ENCODE data around the gene LINC00237.

The LINC00237 gene

DNA sequence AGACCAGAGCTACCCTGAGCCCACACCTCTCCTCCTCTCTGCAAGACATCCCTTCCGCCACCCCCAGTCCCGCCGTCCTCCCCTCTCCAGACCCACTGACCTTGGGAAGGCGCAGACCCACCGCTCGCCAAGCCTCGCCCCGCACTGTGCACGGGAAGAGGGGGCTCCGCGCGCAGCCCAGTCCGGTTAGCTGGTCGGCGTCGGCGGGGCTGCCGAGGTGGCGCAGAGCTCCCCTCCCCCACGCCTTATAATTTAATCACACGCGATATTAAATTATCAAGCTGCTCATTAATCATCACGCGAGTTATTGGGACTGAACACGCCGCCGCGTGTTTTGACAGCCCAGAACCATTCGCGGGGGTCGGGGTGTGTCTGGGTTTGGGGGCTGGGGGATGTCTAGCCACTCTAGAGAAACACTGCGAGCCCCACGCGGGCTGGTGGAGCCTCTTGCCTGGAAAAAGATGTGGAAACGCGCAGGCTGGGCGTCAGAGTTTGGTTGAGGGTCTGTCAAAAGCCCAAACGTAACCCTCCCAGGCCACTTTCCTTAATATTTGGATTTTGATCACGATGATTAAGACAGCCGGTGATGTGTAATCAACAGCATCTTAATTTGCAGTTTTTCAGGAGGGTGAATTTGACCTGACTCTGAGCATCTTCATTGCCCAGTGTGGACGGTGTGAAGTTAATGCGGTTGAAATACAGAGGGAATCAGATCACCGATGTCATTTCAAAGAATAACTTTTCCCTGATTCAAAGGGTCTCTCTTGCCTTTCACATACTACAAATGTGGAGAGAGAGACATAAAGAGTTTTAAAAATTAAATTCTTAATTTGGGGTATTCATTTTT, at the start of gene LINC00237:
Gene LINC00237, minus strand, starts transcription at position 188 of the 847 bp plus-strand sequence.
- no peak for DNase-seq

DNA sequence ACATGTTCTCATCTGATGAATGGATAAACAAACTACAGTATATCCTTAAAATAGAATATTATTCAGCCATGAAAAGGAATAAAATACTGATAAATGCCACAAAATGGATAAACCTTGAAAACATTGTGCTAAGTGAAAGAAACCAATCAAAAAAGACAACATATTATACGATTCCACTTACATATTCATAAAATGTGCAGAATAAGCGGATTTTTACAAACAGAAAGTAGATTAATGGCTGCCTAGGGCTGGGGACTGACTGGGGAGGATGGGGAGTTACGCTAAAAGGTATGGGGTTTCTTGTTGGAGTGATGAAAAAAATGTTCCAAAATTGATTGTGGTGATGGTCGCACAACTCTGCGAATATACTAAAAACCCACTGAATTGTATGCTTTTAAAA, 49.1 kb upstream of the LINC00237 start:
- no peak for DNase-seq

DNA sequence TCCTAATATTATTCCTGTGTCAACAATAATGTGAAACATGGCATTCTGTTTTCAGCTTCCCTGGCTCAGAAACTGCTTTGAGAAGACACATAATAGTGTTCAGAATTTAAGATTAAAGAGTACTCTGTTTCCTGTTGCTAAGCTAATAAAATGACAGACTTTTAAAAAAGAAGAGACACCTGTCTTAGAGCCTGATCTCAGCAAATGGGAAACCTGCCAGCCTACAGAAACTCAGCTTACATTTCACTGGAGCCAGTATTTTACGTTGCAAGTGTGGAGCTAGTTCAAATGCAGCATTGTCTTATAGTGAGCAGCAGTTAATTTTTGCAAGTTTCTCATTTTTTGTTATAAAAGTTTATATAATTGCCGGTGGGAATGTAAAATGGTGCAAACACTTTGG, 48.5 kb upstream of the LINC00237 start:
- no peak for DNase-seq

DNA sequence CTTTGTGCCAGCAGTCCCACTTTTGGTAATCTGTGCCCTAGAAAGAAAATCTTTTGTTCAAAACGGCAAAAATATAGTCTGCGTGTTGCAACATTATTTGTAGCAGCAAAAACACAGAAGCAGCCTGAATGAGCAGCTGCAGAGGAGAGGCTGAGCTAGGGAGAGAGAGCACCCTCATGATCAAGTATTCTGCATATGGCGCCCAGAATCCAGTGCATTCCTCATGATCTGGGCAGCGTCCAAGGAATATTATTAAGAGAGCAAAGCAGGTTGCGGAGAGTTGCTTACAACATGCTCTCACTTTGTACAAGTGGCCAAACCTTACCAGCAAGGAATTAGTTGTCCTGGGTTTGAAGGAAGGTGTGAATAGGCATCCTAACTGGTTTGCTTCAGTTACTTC, 45.6 kb upstream of the LINC00237 start:
- no peak for DNase-seq

DNA sequence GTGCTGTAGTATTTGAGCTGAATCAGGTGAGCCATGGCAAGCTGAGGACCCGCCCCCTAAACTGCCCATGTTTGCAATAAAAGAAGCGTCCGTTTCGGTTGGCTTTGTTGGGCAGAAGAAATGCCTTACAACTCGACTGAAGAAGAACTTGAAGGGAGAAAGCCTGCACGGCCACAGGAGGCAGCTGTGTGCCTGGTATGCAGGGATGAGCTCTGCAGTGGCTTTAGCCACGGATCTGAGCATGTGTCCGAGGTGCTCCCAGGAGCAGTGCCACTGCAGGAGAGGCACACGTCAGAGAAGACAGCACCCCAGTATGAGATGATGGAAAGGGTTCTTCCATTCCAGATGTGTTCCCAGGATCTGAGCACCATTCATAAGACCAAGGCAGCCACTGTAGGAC, 43.2 kb upstream of the LINC00237 start:
- DNase-seq, result no peak

DNA sequence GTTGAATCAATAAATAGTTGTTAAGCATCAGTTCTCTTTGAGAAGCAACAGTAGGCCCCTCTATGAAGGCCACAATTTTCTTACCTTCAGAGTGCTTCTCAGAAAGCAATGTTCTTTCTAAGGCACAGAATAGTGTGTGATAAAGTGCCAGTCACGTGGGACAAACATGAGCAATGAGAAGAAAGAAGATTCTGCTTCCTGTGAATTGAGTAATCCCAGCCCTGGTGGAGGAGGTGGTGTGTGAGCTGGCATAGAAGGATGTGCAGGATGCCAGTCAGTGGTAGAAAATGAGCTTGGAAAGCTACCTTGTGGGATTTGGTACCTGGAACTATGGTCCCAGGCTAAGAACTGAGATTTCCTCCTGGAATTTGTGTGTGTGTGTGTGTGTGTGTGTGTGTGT, 41.4 kb upstream of the LINC00237 start:
- no peak for DNase-seq

DNA sequence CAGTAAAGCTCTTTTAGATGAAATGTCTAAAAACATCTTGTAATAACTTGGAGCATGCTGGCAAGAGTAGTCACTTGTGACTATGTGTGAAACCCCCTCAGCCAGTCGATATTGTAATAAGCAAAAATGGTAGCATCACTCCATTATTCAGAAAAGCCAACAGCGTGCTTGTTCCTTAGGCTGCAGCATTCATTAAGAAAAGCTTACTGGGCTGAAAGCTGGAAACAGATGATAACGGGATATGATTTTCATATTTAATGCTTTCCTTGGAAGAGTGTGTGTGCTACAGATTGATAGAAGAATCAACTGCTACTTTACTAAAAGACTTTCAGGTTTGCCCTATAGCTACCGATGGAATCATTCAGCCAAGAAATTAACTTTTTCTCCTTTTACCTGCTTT, 40.1 kb upstream of the LINC00237 start:
- DNase-seq, result no peak

DNA sequence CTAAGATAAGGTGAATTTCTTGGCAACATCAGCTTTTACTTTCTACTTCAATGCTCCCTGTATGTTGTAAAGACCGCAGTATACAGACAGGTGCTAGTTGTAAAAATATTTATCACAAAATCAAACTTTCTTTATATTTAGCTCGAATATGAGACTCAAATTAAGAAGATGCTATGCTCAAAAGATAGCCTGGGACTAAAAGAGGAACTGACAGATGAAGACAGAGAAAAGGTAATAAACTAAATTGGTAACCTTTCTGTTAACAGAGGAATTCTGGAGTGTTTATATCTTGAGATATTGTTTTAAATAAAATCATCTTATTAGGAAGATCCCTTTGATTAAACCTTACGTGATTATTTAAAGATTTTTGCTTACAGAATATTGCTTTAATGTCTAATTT, 39.3 kb upstream of the LINC00237 start:
- no peak for DNase-seq

DNA sequence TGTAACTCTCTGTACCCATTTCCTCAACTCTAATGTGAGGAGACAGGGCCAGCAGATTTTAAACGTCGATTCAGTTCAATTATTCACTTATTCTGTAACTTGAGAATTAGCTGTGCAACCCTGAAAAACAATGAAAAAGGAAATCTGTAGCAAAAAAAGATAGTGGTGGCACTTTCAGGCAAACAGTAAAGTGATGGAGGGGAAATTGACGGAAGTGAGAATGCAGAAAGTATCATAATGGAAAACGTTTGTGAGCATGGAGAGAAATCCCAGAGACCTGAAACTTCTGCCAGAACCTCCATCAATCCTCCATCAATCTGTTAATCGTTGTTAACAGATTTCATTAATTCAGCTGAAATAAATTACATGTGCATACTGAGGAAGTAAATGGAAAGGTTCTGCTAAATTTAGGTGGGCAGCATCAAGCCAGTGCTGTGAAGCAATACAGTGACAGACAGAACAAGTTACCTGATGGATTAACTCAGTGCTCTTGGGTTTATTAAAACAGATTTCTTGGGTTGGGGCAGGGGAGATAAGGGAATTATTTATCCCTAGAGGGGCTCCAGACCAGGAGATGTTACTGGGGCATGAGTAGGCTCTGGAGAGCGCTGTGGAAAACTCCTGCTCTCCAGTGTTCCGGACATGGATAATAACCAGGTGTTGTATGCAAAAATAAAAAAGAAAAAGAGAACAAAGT, 37.2 kb upstream of the LINC00237 start:
- no peak for DNase-seq

DNA sequence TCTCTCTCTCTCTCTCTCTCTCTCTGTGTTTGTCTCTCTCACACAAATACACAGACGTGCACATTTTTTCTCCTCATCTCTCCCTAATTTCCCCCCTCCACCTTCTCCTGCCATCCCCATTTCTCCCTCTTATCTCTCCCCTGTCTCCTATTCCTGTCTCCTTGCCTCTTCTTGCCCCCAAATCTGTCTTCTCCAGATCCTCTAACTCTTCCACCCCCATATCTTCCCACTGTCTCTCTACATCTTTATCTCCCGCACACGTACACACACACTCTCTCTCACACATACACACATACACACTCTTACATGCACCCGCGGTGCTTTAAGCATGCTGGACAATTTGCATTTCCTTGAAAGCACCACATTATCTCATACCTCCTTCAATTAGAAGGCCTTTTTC, 35.7 kb upstream of the LINC00237 start:
- no peak for DNase-seq

DNA sequence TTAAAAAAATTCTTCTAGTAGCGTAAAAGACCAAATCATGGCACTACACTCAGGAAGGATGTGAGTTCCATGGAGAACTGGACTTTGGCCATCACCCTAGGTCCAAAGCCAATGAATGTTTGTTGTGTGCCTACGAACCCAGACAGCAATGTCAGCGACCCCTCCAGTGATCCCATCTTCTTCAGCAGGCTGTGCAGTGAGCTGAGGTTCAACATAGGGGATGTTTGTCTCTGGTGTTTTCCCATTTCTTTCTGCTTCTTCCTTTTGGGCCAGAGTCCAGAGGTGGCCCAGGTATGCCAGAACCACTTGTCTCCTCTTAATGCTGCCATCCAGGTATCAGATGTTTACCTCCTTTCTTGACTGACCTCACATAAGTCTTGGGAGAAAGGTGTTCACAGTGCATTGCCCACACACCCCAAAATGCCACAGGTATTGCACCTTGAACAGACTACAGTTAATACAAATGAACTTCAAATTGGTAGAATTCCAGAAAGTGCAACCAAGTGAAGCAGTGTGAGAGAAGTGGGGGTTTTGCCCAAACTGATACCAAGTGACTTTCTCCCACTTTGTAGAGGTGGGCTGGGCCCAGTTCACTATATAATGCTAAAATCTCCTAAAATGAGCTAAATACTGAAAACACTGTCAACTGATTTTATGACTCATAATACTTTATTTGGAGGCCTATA, 33.9 kb upstream of the LINC00237 start:
- no peak for DNase-seq

DNA sequence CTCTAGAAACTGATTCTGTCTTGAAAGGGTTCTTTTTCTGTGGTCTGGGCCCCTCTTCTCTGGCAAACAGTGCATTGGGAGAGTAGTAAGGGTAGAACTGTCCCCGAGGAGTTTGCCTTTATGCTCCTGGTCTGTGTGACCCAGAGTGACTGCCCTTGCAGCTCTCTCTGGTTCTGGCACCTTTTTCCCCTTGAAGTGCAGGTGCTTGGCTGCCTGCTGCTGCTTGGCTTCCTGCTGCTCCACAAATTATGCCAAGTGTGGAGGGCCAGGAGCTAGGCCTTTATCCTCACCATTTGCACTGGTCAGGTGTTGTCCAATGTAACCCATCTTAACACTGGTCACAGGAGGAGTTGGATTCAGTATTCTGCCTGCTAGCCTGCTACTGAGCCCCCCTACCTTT, 30.9 kb upstream of the LINC00237 start:
- DNase-seq, result no peak

DNA sequence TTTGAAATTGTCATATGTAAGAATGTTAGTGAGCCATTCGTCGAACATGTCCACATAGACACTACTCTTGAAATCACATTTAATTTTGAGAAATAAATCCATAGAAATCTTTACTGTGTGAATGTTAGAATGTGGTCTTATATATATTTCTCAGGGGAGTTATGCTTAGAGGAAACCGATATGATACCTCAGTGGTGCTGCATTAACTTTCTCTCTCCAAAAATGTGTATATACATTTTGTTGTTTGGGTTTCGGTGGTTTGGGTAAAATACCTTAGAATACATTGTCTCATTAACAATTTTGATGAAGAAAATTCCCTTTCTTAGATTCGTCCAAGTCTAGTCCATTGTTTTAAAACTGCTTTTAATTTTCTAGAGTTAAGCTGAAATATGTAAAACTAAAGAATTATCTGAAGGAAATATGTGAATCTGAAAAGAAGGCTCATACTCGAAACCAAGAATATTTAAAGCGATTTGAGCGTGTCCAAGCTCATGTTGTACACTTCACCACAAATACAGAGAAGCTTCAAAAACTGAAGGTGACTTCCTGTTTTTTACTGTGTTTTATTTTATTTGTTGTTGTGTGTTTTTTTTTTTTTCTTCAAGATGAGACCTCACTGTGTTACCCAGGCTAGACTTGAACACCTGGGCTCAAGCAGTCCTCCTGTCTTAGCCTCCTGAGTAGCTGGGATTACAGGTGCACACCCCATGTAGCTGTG, 30.0 kb upstream of the LINC00237 start:
- no peak for DNase-seq

DNA sequence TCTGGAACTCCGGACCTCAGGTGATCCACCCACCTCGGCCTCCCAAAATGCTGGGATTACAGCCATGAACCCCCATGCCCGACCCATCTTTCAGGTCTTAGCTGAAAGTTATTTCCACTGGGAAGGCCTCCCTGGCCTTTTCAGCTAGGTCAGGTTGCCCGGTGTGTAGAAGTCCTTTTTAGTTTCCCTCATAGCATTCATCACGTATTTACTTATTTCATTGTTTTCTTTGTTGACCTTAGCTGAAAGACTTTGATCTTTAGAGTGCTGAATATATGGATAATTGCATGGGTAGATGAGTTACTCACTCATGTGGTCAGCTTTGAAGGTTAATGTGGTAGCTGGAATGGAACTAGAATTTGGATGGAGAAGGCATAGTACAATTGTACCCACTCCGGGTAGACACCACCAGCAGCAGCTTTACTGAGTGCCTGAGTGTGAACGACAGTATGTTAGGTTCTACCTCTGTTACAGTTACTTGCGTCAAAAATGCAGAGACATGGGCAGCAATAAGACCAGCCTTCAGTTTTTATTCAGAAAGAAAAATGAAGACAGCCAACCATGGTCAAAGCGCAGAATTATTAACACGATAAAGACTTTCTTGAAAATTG, 28.8 kb upstream of the LINC00237 start:
- no peak for DNase-seq

DNA sequence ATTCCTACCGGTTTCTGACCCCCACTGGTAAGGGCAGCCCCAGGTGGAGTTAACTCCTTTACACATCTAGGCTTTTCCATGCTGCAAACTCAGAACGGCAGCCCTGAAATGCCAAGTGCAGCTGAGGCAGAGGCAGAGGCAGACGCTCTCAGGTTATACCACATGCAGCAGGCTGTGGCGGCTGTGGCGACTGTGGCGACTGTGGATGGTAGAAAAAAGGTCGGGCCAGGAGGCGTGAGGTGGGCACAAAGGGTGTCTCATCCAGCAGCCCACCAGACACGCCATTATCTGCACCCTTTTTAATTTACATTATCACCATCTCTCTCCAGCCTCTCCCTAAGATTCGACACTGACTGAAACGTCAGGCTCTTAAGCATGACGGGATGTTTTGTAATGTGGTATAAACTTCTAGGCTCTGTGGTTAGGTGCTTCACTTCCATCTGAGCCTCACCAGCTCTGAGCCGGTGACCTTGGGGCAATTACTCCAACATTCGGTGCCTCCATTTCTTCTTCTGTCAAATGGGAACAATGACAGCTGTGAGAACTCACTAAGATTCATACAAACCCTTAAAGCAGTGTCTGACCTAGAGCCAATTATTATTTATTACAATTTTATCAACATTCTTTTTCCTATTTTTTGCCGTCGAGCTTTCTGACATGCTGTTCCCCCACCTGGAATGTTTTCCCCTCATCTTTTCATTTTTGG, 27.9 kb upstream of the LINC00237 start:
- no peak for DNase-seq

DNA sequence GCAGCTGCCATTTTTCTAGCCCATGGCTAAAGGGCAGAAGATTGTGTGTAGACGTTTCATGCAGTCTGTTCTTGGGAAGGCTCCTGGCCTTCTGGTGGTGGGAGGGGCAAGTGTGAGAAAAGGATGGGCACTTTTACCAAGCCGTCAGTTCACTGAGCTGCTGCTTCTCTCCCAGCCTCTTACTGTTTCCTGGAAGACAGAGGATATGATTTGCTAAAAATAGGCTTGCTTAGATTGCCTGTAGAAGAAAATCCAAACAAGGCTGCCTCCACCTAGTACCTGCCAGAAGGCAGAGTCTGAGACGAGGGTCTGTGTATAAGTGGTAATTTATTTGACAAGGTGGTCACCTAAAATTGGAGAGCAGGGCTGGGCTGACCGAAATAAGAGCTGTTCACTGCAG, 27.2 kb upstream of the LINC00237 start:
- no peak for DNase-seq

DNA sequence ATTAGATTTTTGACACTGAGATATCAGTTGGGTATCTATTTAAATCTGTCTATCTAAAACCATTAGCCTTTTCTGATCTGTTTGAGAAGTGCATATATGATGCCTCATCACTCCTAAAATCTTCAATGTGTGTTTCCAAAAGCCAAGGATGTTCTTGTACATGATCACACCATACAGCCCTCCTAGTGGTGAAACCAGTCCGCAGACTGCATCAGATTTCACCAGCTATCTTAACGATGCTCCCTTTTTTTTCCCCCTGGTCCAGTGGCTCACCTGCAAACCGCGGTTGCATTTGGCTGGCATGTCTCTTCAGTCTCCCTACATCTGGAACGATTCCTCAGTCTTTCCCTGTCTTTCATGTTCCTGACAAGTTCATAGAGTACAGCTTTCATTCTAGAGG, 23.7 kb upstream of the LINC00237 start:
- no peak for DNase-seq

DNA sequence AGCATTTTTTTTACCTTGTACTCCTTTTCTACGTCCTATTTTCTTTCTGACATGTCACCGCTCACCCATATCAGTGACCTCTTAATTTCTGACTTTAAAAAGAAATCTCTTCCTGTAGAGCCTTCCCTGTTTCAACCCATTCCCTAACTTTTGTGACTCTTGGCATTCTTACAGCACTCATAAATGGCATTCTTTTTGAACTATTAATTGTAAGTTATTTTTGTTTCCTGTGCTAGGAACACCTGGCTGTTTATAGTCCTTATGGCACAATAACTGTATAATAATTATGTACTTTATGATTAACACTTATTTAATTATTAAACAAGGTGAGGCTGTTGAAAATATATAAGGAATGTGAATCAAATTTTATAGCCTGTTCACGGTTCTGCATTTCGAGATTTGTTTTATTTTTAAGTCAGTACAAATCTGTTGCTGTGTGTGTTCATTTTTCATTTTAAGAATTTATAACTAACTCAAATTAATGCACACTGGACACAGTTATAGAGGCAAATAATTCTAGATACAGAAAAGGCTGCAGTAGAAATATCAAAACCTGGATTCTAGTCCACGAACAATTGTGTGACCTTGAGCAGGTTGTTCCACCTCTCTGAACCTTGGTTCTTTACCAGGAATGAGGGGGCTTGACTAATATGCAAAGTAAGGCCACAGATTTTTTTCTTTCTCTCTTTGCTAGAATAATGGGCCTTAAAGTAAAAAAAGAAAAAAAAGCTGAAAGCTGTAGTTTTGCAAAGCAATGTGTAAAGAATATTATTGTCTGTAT, 21.2 kb upstream of the LINC00237 start:
- DNase-seq, result no peak

DNA sequence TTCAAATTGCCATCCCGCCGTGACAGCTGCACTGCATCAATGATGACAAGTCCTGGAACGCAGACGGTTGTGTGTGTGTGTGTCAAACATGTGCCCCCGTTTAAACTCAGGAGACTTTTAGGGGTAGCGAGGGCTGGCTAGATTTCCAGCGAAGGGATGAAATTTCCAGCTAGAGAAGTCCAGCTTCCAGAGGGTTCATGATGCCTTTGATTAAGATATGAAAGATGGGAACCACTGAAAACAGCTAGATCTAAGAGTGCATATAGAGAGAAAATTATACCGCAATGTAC, 20.4 kb upstream of the LINC00237 start:
- no peak for DNase-seq

DNA sequence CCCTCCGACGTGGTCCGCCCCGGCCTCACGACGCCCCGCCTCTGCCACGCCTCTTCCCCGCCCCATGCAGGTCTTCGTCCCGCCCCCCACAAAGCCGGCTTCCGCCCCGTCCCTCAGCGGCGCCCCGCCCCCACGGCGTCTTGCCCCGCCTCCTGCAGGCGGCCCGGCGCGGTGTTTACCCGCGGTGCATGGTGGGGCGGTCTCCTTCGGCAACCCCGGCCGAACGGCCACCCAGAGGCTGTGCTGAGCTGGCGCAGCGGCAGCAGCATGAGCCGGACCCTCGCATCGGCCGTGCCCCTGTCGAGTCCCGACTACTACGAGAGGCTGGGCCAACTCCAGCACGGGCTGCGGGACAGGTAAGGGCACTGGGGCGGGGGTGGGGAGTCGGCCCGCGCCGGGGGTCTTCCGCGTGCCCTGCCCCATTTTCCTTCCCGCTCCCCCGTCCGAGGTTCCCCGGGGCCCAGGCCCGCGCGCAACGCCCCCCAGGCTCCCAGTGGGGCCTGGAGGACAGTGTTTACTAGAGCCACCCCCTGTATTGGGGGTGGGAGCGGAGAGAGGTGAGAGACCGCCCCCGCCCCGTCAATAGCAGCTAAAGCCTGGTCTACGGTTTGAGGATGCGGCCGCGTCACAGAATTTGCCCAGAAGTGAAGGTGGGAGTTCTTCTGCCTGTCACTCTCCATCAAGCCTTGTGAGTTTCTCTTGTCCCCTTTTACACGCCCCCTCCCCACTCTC, 19.9 kb upstream of the LINC00237 start, which contains the start of gene KIZ:
Gene KIZ, plus strand, starts transcription at position 234 of the 732 bp plus-strand sequence. Its CDS starts 34 bp downstream, at position 268.
- peak; percentile 98 for DNase-seq

Data from activated naive CD4-positive, alpha-beta T cell treated with anti-CD3 and anti-CD28 coated beads, Interleukin-2, amount 50 U/mL, for 16 hours (primary cell).